Measurements from ENCODE around the gene FBXL16.
"Not testable (repeated sequence)": the region's sequence is repeated elsewhere in the genome, so short reads cannot be mapped to it uniquely, and the experiment has no call there.

FBXL16 gene

GRCh38 chr16:722835-723633 lies 17.4 kb upstream of the FBXL16 start:
- DNase-seq, result no peak

- DNase-seq, result no peak
Observed at GRCh38 chr16:721765-722540, 16.4 kb upstream of the FBXL16 start.

- peak; percentile 58 to 77 for DNase-seq
Observed at GRCh38 chr16:720990-721764, 15.6 kb upstream of the FBXL16 start, which contains the start of gene ANTKMT. Gene ANTKMT, plus strand, starts transcription at chr16:721146. Its CDS starts 129 bp downstream, at chr16:721275.

GRCh38 chr16:720447-720989 lies 14.9 kb upstream of the FBXL16 start:
- peak; percentile 41 to 52 for DNase-seq

GRCh38 chr16:719815-720446 lies 14.3 kb upstream of the FBXL16 start:
- no peak for DNase-seq

GRCh38 chr16:718922-719321 lies 13.3 kb upstream of the FBXL16 start:
- DNase-seq, result no peak

- no peak for DNase-seq
Observed at GRCh38 chr16:718389-718788, 12.8 kb upstream of the FBXL16 start.

GRCh38 chr16:717450-718245 lies 12.0 kb upstream of the FBXL16 start:
- DNase-seq, result no peak

- DNase-seq, result no peak
Observed at GRCh38 chr16:716768-717325, 11.2 kb upstream of the FBXL16 start.

- peak; percentile 86 to 89 for DNase-seq
Observed at GRCh38 chr16:716200-716568, 10.6 kb upstream of the FBXL16 start.

- DNase-seq, result no peak
Observed at GRCh38 chr16:715477-716199, 10.0 kb upstream of the FBXL16 start.

GRCh38 chr16:714558-715476 lies 9.2 kb upstream of the FBXL16 start, which contains the start of gene METRN:
Gene METRN, plus strand, starts transcription at chr16:715118. Its CDS starts 172 bp downstream, at chr16:715290.
- peak; percentile 82 to 86 for DNase-seq

- no peak for DNase-seq
Observed at GRCh38 chr16:714079-714478, 8.5 kb upstream of the FBXL16 start.

GRCh38 chr16:712740-713250 lies 7.2 kb upstream of the FBXL16 start:
- not testable (repeated sequence) for DNase-seq

- peak in 1 of 2 donors; percentile 63 for DNase-seq
Observed at GRCh38 chr16:711548-712320, 6.1 kb upstream of the FBXL16 start.

GRCh38 chr16:711084-711483 lies 5.5 kb upstream of the FBXL16 start:
- DNase-seq, result no peak

GRCh38 chr16:710500-711075 lies 5.0 kb upstream of the FBXL16 start:
- no peak for DNase-seq

Measured in hippocampal formation (tissue), 2 donors.